ENCODE results near the gene CFAP53.

GRCh38 chr18:50247561-50247960 is 18.7 kb downstream of the CFAP53 start:
- TF ChIP-seq, protein P1, sequence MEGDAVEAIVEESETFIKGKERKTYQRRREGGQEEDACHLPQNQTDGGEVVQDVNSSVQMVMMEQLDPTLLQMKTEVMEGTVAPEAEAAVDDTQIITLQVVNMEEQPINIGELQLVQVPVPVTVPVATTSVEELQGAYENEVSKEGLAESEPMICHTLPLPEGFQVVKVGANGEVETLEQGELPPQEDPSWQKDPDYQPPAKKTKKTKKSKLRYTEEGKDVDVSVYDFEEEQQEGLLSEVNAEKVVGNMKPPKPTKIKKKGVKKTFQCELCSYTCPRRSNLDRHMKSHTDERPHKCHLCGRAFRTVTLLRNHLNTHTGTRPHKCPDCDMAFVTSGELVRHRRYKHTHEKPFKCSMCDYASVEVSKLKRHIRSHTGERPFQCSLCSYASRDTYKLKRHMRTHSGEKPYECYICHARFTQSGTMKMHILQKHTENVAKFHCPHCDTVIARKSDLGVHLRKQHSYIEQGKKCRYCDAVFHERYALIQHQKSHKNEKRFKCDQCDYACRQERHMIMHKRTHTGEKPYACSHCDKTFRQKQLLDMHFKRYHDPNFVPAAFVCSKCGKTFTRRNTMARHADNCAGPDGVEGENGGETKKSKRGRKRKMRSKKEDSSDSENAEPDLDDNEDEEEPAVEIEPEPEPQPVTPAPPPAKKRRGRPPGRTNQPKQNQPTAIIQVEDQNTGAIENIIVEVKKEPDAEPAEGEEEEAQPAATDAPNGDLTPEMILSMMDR (IDR thresholded peaks at IDR 0.05; ENCODE audit: low read length): no peak
- no peak for TF ChIP-seq EZH2phosphoT487 (IDR thresholded peaks at IDR 0.05; ENCODE audit: low read length)
- no peak for TF ChIP-seq EZH2 (optimal IDR thresholded peaks at IDR 0.05; ENCODE audit: low read depth, low read length)
